ENCODE measurements around the gene SIRPB1. TPM values are rescaled to one million over a fixed set of nuclear protein-coding genes. Genes with fewer than 3 reads are reported as not detected.

SIRPB1 gene
- total and polyA plus RNA-seq, 7 donors, result 0.36 to 5.2 (median 1.7) TPM; not detected in 1

DNA sequence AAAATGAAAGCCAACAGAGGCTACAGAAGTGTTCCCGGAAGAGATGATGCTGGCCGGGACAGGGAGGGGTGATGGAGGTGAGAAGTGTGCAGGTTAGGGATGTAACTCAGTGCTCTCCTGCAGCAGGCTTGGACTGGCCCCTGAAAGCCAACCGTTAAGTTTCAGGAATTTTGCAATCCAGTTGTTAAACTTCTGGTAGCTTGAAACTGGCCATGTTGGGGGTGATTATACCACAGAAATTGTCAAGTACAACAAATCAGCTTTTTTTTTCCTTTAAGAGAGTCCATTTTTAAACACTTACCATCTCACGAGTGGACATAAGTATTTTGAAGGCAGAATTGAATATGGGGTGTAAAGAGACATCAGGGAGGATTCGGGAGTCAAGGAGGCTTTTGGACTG lies 8.8 kb upstream of the SIRPB1 start:
- intact Hi-C loops (cut with DNase I), result no loop called here
- no peak for DNase-seq
- Histone ChIP-seq H3K27me3 (no peaks in the 10 kb centered on the region), H3K27ac (no peak overlapping the region), H3K9me3 (no peaks in the 10 kb centered on the region), H3K4me3 (no peak overlapping the region), H3K4me1 (no peaks in the 10 kb centered on the region), H3K36me3 (no peaks in the 10 kb centered on the region)
- whole genome bisulfite sequencing, 2 donors, result 76 to 87% methylated on average over 5 of the region's 5 CpGs
- TF ChIP-seq POLR2AphosphoS5 (IDR thresholded peaks at IDR 0.05) (no peak), POLR2A (IDR thresholded peaks at IDR 0.05) (no peak), EP300 (IDR thresholded peaks at IDR 0.05) (no peak)
- TF ChIP-seq, protein P1, sequence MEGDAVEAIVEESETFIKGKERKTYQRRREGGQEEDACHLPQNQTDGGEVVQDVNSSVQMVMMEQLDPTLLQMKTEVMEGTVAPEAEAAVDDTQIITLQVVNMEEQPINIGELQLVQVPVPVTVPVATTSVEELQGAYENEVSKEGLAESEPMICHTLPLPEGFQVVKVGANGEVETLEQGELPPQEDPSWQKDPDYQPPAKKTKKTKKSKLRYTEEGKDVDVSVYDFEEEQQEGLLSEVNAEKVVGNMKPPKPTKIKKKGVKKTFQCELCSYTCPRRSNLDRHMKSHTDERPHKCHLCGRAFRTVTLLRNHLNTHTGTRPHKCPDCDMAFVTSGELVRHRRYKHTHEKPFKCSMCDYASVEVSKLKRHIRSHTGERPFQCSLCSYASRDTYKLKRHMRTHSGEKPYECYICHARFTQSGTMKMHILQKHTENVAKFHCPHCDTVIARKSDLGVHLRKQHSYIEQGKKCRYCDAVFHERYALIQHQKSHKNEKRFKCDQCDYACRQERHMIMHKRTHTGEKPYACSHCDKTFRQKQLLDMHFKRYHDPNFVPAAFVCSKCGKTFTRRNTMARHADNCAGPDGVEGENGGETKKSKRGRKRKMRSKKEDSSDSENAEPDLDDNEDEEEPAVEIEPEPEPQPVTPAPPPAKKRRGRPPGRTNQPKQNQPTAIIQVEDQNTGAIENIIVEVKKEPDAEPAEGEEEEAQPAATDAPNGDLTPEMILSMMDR (IDR thresholded peaks at IDR 0.05), result no peak

DNA sequence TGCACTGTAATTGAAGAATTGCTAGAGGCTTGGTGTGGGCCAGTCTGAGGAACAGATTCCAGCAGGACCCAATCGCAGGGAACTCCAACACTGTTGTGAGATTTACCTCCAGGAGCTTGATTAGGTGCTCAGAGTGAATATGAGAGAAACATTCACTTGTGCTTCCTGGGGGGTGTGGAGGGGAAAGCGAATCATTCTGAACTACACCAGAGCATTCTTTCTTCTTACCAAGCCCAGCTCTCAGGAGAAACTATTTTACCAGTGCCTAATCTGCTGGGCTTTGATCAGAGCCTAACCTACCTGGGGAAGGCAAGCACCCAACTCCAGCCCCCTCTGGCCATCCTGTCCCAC lies 7.4 kb upstream of the SIRPB1 start:
- Histone ChIP-seq H3K36me3 (no peaks in the 10 kb centered on the region), H3K27me3 (no peaks in the 10 kb centered on the region), H3K27ac (no peak overlapping the region), H3K4me3 (no peak overlapping the region), H3K4me1 (no peaks in the 10 kb centered on the region), H3K9me3 (no peaks in the 10 kb centered on the region)
- intact Hi-C loops (cut with DNase I), result no loop called here
- WGBS, 2 donors, result 82 to 89% methylated on average over 2 of the region's 2 CpGs
- TF ChIP-seq, protein P1 (IDR thresholded peaks at IDR 0.05), result no peak
- TF ChIP-seq POLR2AphosphoS5 (IDR thresholded peaks at IDR 0.05), result no peak
- DNase-seq, result no peak

DNA sequence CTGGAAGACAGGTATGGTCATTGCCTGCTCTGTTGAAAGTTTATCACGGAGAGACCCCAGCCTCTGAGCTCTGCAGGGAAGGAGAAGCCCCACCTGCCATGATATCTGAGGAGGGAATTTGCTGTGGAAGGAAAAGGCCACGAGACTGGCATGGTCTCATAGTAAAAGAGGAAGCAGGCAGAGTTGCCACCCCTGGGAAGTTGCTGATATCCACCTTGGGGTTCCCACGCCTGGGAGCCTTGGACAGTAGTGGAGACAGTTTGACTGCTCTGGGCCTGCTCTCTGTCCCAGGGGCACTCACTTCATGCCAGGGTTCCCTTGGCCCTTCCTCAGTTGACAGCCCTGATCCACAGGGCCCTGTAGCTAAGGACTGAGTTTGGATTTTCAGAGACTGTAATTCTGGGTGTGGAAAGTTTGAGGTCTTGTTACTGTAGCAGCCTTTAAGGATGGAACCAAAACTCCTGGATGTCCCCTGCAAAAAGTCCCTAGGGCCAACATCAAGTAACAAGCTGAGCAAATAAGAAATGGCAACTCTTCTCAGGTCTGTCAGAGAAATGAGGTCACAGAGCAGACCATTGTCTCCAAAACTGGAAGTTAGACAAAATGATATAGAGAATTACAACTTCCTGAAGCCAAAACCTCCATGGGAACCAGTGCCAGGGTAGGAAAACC lies 6.9 kb upstream of the SIRPB1 start:
- no peak for DNase-seq
- H3K27ac ChIP-seq, result no peak overlapping the region
- no peaks in the 10 kb centered on the region for H3K27me3 ChIP-seq
- intact Hi-C loops (cut with DNase I), result no loop called here
- no peak overlapping the region for H3K4me3 ChIP-seq
- H3K36me3 ChIP-seq, result no peaks in the 10 kb centered on the region
- H3K9me3 ChIP-seq, result no peaks in the 10 kb centered on the region
- H3K4me1 ChIP-seq, result no peaks in the 10 kb centered on the region
- WGBS, 2 donors, result 62 to 67% methylated on average over 3 of the region's 3 CpGs
- TF ChIP-seq, protein P1 (IDR thresholded peaks at IDR 0.05), result no peak
- TF ChIP-seq POLR2AphosphoS5 (IDR thresholded peaks at IDR 0.05) (no peak), POLR2A (IDR thresholded peaks at IDR 0.05) (no peak), EP300 (IDR thresholded peaks at IDR 0.05) (no peak)

DNA sequence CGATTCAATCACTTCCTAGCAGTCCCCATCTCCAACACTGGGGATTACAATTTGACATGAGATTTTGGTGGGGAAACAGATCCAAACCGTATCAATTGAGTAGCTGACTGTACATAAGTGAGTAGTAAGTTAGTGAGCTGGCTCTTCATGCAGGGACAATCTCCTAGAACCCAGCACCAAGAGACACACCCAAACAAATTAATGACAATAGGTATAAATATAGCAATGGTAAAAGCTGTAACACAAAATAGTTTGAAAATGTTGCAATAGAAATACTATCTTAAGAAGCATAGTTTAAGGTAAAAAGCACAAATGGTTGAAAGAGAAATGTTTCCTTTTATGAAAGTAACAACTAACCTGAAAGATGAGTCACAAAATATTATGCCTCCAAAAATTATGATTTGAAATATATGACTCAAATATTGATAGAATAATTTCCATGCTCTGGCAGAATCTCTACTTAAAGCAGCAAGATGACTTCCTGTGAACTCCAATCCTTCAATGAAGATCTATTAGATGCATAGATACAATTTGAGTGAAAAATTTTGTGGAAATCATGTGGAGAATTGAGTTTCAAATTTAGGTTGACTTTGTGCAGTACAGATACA lies 5.4 kb upstream of the SIRPB1 start:
- H3K27ac ChIP-seq, result no peak overlapping the region
- intact Hi-C loops (cut with DNase I), result no loop called here
- H3K27me3 ChIP-seq, result no peaks in the 10 kb centered on the region
- H3K4me3 ChIP-seq, result no peak overlapping the region
- DNase-seq, result no peak
- no peaks in the 10 kb centered on the region for H3K9me3 ChIP-seq
- 68 to 69% methylated on average over 2 of the region's 2 CpGs for WGBS, 2 donors
- TF ChIP-seq EP300 (IDR thresholded peaks at IDR 0.05), result no peak
- no peak for TF ChIP-seq POLR2A (IDR thresholded peaks at IDR 0.05)
- TF ChIP-seq POLR2AphosphoS5 (IDR thresholded peaks at IDR 0.05), result no peak
- TF ChIP-seq, protein P1 (IDR thresholded peaks at IDR 0.05), result no peak
- H3K4me1 ChIP-seq, result no peaks in the 10 kb centered on the region
- no peaks in the 10 kb centered on the region for H3K36me3 ChIP-seq

Measured in sigmoid colon (tissue), 7 donors.